HK-2 (cell line): Measurements from ENCODE around the gene CCDC174.

Source experiments
- DNase-seq: peaks from one replicate; pipeline ENCODE4 v3.0.0-alpha.2; 2018; ENCODE audit not compliant: unreplicated experiment

The CCDC174 gene

DNA sequence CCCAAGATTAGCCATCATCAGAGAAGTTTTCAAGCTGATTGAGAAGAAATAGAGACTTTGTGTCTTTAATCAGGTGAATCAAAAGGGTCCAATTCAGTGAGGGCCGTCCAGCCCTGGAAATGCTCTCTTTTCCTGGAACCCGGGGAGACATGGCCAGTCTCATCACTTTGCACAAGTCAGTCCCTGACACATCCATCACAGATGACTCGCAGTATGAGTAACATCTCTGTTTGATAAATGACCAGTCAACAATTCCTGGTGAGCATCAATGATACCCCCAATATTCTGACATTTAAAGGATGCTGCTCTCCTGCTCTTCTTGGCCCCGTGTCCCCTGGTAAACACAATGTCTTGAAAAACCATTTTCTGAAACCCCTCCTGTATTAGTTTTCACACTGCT, 50.1 kb downstream of the CCDC174 start:
- no peak for DNase-seq

DNA sequence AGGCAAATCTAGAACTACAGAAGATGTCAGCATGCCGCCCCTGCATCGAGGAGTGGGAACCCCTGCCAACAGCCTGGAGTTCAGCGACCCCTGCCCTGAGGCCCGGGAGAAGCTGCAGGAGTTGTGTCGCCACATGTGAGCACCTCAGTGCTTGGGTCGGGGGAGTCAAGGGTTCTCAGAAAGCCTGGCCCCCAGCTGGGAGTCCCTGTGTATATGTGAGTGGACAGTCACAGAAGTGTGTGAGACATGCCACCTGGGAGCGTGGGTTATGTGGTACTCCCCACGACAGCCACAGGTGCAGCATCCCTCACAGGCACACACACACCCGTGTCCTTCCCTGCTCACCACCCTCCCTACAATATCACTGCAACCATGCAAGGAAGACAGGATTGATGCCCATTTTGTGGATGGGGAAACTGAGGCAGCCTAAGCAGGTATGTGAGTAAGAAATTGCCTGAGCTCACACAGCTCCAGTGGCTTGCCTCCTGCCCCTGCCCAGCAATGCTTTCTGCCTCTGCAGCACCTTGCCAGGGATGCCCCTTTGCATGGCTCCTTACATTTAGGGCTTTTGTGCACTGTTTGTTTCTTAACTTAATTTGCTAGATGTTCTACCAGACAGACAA, 51.7 kb downstream of the CCDC174 start:
- DNase-seq: no peak

DNA sequence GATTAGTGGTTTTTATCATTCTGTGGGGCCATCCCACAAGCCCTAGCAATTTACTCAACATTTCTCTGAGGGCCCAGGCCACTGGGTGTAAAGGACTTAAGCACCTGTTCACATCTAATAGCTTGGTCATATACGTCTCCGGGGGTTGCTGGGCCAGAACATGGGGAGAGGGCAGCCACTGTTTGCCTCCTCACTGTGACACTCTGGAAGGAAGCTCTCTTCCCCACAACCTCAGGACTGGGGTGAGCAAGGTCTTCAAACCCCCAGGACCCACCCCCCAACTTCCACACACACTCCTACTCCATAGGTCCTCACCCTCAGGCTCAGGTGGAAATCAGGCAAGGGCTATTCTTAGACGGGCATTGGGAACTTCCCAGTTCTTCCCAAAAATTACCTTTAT, 52.2 kb downstream of the CCDC174 start:
- DNase-seq: no peak

DNA sequence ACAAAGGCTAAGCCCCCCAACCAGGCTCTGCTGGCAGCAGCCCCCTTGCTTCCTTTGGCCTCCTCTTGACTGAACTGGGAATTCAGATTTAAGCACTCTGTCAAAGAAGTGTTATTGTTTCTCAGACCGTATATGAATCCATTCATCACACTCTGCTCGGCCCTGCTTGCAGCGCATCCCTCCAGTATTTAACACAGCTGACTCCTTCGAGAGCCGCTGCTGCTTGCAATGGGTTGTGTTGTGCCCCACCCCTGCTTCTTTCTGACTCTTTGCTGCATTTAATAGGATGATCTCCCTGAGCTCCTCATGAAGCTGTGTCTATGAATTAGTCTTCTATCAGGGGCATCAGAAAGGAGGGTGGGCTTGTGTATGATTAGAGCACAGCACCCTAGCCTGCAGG, 54.5 kb downstream of the CCDC174 start:
- no peak for DNase-seq

DNA sequence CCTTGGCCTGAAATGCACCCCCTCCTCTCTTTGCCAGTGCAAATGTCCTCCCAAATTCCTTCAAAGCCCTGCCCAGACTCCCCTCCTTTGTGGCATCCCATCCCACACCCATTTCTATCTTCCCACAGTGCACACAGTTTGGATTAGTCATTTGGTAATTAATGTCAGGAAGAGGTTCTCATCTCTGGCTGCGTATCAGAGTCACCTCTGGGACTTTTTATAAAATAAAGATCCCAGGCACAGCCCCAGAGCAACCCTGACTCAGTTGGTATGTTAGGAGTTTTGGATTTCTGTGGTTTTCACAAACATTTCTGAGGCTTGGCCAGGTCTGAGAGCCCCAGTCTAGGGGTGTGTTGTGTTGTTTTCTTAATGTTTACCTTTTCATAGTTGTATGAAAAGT, 65.0 kb downstream of the CCDC174 start:
- DNase-seq: no peak

DNA sequence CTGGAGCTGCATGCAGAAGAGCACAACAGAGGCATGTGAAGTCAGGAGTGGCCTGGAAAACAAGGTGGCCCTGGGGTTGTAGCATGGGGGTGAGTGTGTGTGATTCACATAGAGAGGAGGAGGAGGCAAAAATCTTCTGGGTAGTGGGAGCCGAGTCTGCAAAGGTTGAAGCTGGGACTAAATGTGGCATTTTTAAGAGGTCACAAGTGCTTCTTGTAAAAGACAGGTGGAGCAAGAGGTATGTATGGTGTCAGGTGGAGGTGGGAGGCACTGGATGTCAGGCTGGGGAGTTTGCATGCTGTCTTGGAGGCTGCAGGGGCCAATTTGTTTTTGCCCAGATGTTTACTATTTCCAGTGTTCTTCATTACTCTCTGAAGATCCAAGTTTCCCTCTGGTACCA, 65.7 kb downstream of the CCDC174 start:
- DNase-seq: no peak

DNA sequence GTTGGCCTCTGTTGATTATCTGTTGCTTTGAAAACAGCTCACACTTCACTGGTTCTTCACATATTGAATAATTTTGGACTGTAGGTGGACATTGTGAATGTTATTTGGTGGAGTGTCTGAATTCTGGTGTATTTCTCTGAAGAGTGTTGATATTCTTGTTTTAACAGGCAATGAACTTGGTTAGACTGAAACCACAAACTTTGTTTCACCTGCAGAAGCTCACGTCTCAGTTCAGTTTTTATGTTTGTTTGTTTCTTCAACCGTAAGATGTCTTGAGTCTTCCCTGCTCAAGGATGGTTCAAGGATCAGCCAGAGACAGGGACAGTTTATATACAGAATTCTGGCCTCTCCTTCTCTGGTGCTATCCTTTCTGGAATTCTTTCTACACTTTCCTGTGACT, 67.0 kb downstream of the CCDC174 start:
- DNase-seq: no peak

DNA sequence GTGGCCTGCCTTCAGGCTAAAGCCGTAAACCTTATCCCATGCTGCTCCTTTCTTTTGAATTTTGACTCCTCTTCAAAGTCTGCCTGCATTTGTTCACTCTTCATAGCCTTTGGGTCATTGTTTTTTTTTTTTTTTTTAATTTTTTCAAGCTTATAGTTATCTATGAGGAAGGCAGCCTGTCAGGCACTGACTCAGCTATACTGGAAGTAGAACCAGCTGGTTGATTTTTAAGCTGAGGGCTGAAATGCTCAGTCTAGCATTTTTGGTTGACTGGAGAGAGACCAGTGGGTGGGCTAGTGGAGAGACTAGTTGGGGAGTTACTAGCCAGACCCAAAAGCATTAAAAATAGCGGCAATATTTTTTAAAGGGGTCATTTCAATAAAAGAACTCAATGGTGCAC, 67.4 kb downstream of the CCDC174 start:
- no peak for DNase-seq

DNA sequence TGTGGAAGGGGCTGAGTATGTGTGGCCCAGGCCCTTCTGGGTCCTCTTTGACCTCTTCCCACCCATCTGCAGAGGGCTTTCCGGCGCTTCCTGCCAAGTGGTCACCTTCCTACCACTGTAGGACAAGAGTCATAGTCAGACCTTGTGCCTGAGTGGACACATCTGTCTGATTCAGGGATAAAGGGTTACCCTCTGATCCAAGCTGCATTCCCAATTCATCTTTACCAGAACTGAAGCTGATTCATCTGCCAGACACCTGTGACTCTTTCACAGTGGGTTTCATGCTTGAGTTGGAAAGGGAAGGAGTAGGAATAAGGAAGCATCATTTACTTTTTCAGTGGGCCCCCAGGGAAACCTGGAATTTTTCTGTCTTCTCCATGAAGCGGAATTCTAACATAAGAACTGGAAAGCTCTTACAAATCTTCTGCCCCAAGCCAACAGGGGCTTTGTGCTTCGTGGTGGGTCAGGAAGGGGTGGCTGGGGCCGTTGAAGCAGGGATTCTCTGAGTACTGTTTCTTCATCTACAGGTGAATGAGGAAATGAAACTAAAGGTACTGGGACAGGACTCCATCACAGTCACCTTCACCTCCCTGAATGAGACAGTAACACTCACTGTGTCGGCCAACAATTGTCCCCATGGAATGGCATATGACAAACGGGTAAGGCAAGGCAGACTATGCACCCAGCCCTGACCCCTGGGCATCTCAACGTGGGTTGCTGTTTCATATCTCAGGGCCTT, 69.7 kb downstream of the CCDC174 start:
- no peak for DNase-seq
